Activated T-cell treated with anti-CD3 and anti-CD28 coated beads for 4 hours (primary cell): Measurements from ENCODE around the gene CCS.
"Not testable (repeated sequence)": the region's sequence is repeated elsewhere in the genome, so short reads cannot be mapped to it uniquely, and the experiment has no call there.

Source experiments
- DNase-seq: peaks from one replicate; pipeline ENCODE4 v3.0.0-alpha.2; 2020

The CCS gene

DNA sequence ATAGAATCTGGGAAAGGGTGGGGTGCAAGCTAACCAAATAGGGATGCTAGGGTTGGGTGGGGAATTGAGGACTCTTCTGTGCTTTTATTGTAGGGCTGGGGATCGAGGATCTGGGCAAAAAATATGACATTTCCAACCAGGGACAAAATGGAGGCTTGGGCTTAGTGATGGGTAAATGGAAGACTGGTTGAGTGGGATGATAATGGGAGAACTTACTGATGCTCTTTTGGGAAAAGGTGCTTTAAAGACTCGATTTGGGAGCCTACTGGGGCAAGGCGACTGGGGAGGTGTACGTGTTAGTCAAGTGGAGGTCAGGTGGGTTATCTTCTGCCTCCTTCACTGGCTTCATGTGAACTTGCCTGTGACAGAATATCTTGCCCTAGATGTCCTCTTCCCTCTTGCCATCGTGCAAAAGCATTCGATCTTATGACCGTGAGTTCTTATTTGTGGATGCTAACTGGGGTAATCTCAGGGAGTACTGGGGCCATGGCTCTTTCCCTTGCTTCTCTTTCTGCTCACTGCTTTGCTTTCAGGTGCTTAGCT, 35.1 kb downstream of the CCS start:
- no peak for DNase-seq

DNA sequence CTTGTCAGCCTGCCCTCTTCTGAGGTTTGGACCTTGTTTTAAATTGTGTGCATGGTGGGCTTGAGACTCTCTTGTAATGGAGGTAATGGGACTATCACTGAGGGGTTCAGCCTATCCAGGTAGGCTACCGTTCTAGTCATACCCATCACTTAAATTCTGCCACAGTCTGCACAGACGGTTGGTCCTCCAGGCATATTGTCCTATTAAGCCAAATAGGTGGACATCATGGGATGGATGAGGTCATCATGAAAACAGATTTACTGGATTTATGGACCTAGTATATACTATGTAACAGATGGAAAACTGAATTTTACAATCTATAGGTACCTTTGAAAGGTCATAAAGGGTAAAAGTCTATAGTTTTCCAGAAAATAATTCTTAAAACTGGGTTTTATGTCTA, 36.4 kb downstream of the CCS start:
- DNase-seq, result no peak

DNA sequence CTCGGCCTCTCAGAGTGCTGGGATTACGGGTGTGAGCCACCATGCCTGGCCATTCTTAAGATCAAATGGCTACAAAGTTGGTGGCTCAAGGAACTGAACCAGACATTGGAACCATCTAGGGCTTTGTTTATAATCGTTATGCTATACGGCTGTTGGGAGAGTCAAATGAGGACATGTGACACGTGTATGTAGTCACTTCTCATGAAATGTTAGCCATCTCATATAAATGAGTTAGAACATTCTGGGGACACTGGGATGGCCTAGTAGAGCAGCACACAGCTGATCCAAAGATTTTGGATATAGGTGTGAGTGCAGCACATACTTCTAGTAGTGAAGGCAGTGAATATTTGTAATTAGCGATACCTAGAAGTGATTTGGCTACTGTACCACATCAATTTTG, 38.9 kb downstream of the CCS start:
- no peak for DNase-seq

DNA sequence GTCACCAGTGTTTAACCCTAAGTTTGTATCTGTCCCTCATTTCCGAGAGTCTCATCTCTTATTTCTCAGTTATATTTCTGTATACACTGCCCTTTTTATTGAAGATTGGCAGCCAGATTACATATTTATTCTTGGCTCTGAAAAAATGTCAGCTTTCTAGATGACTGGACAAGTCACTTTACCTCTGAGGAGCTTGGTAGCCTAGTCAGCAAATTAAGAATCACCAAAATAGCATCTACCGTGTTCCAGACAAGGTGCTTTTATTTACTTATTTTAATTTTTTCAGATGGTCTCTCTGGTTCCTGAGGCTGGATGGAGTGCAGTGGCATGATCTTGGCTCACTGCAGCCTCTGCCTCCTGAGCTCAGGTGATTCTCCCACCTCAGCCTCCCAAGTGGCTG, 40.0 kb downstream of the CCS start:
- DNase-seq, result no peak

DNA sequence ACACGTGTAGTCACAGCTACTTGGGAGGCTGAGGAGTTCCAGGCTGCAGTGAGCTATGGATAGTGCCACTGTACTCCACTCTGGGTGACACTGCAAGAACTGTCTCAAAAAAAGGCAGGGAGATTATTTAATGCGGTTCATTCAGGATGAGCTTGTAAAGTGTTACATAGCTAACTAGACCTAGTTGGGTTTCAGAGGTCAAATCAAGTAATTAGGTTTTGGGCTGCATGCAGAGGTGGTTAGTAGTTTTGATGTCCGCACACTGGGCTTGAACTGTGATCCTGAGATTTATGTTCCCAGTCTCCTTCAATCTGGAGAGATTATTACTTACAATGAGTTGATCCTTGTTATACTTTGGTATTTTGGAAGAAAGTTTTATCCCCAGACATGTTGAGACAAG, 43.4 kb downstream of the CCS start:
- DNase-seq, result no peak

DNA sequence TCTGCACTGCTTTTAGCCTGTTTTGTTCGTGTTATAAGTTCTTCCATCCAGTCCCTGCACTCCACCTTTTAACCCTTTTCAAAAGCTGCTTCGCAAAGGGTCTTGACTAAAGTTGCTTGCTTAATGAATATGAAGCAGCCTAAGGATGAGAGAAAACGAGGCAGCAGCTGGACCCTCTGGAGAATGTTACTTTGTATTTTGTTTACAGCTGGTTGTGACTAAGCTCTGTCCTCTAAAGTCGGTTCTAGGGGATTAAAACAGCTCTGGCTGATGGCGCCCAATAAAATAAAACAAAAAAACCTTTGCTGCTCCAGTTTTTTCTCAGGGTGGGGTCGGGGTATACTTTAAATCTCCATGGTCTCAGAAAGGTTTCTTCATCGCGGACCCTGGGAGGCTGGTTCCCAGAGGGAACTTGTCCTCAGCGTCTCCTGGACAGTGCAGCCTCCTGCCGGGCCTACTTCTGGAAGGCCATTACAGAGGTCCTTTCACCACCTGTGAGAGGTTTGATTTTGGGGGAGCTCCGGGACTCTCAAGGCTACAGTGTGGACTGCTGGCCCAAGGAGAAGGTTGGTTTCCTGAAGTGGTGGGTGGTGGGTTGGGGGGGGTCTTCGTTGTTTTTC, 44.7 kb downstream of the CCS start:
- DNase-seq, result no peak

DNA sequence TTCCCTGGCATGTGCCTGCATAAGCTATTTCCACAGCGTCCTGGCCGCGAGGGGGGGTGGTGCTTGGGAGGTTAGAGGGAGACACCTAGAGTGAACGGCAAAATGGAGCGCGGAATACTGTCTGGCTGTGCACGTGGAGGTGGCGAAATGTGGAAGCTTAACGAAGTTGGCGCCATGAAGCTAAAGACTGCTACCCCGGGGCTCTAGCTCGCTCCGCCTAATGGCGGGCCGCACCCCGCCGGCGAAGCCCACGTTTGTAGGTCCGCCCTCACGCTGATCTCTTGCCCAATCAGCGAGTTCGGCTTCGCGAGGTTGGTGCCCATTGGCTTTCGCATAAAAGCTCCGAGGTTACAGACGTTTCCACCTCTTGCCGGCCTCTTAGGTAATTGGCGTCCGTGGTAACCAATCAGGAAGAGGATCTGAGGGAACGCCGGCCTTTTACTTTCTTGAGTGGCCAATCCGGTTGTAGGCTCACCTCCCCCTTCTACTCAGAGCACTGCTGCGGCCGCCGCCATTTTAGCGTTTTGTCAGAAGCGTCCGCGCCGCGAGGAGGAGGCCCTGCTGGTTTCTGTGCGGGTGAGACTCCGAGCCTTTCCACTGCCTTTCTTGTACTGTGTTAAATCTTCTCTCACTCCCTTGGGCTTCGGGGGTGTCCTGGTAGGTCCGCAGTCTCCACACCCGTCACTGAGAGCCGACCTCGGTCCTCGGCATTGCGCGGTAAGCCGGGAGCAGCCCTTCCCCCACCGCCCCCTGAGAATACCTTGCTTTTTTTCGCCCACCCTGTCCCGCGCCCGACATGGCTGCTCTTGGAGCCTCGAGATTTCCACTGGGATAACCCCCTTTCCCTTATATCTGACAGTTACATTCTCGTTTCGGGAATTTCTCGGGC, 45.4 kb downstream of the CCS start, which contains the start of gene RBM4:
TSS of gene RBM4 (plus strand) at position 527 of the 889 bp plus-strand sequence. CDS start 1,009 bp downstream, outside the sequence.
- peak; percentile 92 for DNase-seq

DNA sequence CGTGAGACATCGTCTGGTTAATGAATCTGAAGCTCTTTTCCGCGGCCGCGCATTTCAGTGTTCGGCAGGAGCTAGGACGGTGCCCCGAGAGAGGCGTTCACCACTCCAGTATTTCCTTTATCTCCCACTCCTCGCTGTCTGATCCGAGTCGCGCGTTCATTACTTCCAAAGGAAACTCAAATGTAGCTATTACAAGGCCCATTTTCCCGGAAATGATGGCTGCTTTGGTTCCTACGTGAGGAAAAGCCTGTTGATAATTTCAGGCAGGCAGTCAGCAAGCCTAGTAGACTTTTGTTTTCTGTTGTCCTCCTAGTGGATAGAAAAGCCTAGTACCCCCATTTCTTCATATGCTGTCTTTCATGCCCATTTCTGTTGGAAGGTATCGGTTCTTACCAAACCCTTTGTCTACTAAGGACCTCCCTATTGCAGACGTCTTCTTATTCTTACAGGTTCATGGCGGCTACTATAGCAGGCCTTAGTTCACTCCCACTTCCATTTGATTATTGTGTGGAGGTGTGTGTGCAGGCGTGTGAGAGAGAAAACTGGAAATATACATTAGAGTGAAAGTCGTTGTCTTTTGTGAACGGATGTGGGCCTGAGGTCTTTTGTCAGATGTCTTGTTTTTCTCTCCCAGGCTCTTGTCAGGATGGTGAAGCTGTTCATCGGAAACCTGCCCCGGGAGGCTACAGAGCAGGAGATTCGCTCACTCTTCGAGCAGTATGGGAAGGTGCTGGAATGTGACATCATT, 46.3 kb downstream of the CCS start:
- peak; percentile 20 for DNase-seq

DNA sequence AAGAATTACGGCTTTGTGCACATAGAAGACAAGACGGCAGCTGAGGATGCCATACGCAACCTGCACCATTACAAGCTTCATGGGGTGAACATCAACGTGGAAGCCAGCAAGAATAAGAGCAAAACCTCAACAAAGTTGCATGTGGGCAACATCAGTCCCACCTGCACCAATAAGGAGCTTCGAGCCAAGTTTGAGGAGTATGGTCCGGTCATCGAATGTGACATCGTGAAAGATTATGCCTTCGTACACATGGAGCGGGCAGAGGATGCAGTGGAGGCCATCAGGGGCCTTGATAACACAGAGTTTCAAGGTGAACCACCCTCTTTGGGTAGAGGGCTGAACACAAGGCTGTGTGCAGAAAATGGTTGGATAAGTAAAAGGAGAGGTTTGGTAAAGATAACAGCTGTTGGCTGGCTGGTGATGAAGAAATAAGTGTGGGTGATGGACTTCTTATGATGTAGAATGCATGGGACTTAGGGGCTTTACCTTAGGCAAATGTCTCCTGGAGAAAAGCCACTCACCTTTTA, 46.9 kb downstream of the CCS start:
- DNase-seq, result not testable (repeated sequence)

DNA sequence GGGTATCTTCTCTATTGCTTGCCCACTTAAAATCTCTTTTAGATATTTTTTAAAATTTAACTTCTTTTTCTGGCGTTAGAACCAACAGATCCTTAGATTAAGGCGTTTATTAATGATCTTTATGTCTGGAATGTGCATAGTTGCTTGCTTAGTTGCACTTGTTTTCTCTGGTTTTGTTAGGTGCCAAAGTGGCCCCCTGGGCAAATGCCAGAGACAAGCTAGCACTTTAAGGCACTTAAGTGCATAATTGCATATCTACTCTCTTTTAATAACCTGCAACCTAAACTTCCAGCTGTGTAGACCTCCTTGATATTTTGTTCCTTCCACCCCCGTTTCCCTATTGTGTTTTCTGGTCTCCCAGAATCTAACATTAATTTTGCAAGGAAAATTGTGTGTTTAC, 48.8 kb downstream of the CCS start:
- no peak for DNase-seq

DNA sequence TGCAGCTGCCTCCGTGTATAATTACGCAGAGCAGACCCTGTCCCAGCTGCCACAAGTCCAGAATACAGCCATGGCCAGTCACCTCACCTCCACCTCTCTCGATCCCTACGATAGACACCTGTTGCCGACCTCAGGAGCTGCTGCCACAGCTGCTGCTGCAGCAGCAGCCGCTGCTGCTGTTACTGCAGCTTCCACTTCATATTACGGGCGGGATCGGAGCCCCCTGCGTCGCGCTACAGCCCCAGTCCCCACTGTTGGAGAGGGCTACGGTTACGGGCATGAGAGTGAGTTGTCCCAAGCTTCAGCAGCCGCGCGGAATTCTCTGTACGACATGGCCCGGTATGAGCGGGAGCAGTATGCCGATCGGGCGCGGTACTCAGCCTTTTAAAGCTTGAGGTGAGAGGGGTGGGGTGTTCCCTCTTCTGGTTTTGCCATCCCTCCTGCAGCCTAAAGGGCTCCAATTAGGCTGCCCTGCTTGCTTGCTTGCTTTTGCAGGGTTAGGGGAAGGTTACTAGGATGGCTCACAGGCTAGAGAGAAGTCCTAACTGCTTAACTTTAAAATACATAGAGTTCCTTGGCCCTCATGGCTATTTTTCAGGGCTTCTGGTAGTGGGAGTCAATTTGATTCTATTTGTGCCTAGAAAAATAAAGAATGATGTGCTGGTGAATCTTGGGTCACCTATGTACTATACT, 50.9 kb downstream of the CCS start:
- DNase-seq, result no peak

DNA sequence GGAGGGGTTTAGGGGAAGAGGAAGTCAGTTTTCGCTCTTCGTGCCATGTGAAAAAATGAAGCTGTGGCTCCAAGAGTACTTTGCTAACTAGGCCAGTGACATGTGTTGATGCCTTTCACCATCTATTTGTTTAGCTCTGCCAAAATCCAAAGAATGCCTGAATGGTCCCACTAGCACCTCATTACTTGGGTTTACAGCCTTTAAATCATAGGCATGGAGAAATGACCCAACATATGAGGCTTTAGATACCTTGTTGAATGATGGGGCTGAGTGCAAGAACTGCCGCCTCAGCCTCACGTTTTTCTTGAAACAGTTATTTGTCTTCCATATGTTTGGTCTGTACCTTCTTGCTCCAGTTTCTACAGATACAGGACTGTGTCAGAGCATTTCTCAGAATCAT, 53.8 kb downstream of the CCS start:
- DNase-seq, result no peak

DNA sequence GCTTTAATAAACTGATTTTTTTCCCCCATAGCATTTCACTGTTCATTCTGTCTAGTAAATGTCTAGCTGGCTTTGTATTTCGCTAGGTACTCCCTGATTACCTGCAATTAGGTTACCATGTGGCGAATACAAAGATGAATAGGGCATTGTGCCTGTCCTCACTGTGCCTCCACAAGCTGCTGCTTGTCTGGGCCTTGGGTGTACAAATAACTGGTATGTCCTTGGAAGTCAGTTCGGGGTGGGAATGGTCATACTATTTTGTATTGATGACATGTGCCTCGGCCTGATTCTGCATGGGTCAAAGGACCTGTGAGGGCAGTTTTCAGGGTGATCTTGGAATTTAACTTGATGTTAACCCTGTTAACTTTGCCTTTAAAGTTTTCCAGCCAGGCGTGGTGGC, 56.9 kb downstream of the CCS start:
- no peak for DNase-seq

DNA sequence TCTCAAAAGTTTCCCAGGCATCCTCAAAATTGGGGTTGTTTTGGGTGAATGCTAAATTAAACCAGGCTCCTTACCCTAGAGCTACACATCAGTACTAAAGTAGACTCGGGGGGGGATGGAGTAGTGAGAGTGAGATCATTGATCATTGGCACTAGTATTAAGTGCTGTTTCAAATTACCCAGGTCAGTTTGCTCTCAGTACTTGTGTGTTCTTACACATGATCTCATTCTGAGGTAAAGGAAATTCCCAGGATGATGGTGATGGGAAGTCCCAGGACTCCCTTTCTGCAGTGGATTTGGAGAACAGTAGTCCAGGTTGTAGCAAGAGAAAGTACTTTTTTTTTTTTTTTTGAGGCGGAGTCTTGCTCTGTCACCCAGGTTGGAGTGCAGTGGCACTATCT, 58.0 kb downstream of the CCS start:
- no peak for DNase-seq

DNA sequence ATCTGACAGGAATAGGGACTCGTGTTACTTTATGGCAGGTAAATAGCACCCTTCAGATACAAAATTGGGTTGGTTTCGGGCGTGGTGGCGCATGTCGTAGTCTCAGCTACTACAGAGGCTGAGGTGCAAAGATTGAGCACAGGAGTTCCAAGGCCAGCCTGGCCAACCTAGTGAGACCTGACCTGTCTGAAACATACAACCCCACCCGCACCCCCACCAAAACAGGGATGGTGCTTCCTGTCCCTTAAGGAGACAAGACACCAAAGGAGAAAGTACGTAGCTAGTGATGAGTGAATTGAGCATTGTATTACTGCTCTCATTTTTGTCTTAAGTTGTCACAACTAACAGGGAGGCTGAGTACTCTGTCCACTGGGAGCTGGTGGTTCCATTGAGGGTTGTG, 59.7 kb downstream of the CCS start:
- no peak for DNase-seq

DNA sequence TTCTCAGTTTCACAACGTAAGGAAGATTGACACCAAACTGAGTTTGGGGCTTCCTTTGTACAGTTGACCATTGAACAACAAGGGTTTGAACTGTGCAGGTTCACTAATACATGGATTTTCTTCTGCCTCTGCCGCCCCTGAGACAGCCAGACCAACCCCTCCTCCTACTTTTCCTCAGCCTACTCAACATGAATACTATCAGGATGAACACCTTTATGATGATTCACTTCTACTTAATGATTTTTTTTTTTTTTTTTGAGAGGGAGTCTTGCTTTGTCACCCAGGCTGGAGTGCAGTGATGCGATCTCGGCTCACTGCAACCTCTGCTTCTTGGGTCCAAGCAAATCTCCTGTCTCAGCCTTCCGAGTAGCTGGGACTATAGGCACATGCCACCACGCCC, 60.1 kb downstream of the CCS start:
- DNase-seq, result no peak
